Activated T-cell treated with anti-CD3 and anti-CD28 coated beads for 24 hours (primary cell): ENCODE measurements around the gene GMPR2.

ENCODE experiments used
- DNase-seq: peaks from one replicate; pipeline ENCODE4 v3.0.0-alpha.2; 2020; ENCODE audit warnings: low read depth

The GMPR2 gene

GRCh38 chr14:24252289-24253124, 19.8 kb downstream of the GMPR2 start:
- no peak for DNase-seq

- DNase-seq: no peak
Measured at GRCh38 chr14:24253936-24254335, 21.2 kb downstream of the GMPR2 start.

DNA sequence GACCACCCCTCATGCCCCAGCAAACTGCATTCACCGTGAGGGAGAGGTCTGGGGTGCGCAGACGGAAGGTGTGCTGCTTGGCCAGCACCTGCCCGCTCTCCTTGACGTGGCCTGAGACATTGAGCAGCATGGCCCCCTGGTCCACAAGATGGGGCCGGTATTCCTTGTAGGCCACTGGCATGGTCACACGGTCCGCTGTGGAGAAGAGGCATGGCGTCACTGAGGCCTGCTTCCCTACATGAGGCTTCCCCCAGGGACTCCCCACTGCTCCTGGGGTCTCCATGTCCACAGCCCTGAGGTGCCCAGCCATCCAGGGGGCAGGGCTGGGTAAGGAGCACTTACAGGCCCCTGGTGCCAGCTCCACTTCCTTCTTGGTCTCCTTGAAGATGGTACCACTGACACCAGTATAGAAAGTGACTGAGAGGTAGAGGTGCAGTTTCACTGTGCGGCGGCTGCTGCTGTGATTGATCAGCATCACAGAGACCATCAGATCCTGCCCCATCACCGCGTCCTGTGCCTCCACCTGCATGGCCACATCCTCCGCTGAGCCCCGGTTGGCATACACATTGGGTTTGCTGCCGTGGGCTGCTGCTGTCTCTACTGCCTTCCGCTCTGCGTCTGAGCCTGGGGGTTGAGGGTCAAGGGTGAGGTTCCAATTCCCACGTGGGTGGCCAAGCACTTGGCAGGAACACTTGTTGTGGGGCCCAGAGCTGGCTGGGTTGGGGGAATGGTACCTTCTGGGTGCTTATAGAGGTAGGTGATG, 22.1 kb downstream of the GMPR2 start:
- no peak for DNase-seq

GRCh38 chr14:24255438-24255837, 22.7 kb downstream of the GMPR2 start:
- no peak for DNase-seq

DNA sequence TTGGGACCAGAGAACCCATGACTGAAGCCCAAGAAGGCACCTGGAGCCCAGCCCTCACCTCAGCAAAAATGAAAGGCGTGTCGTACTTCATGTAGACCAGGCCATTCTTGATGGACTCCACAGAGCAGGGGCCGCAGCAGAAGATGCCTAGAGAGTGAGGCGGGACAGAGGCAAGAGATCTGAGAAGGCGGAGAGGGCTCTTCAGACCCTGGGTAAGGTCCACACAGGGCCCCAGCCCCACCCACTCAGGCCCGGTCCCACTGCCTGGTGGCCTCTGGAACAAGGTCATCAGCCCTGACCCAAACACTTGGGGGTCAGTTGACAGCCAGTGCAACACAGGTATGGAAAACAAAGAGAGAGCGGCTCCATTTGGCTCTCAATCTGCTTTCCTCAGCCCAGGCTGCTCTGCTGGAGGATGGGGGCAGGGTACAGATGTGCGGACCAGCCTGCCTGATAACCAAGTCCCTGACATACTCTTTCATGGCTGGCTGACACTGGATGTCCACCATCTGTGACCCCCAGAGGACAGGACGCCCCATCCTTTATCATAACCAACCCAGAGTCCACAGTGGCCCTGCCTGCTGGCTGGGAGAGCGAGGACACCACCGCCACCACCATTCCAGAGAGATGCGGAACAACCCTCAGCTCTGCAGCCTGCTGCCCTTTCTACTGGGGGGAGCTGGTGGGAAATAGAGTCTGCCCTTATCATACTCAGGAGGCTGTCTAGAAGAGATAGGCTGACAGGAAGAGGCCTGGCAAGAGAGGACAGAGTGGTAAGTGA, 23.4 kb downstream of the GMPR2 start:
- no peak for DNase-seq

GRCh38 chr14:24256960-24257359, 24.2 kb downstream of the GMPR2 start:
- DNase-seq: no peak

DNA sequence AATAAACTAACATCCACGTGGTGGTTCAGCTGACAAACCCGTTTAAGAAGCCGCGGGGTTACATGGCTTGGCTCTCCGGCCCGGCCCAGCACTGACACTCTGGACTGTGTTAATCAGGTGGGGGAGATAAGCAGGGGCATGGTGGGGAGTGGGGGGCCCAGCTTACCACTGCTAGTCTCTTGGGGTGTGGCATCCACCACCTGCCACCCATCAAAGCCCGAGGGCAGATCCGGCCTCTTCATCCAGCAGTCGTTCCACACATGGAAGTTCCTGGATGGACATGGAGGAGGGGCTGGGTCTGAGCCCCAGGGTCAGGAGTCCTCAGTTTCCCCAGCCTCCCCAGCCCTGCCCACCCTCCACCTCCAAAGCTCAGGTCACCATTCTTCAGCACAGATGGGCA, 25.4 kb downstream of the GMPR2 start:
- DNase-seq: no peak

GRCh38 chr14:24258548-24259265, 26.0 kb downstream of the GMPR2 start:
- DNase-seq: no peak

GRCh38 chr14:24259282-24260025, 26.7 kb downstream of the GMPR2 start:
- no peak for DNase-seq

- no peak for DNase-seq
Measured at GRCh38 chr14:24260026-24260779, 27.5 kb downstream of the GMPR2 start.

DNA sequence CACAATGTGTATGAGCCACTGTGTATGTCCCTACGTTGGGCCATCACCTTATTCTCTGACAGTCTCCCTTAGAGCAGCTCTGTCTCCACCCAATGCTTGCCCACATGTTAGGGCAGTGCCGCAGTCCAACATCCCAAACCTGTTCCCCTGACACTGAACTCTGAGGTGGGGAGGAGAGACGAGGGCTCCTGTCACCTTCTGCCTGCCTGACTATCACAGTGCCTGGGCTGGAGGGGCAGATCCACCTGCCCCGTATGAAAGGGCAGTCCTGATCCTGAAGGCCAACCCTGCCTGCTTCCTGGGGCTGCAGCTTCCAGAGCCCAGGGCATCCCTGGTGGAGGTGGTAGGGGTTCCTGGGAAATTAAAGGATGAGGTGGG, 28.0 kb downstream of the GMPR2 start:
- DNase-seq: no peak

DNA sequence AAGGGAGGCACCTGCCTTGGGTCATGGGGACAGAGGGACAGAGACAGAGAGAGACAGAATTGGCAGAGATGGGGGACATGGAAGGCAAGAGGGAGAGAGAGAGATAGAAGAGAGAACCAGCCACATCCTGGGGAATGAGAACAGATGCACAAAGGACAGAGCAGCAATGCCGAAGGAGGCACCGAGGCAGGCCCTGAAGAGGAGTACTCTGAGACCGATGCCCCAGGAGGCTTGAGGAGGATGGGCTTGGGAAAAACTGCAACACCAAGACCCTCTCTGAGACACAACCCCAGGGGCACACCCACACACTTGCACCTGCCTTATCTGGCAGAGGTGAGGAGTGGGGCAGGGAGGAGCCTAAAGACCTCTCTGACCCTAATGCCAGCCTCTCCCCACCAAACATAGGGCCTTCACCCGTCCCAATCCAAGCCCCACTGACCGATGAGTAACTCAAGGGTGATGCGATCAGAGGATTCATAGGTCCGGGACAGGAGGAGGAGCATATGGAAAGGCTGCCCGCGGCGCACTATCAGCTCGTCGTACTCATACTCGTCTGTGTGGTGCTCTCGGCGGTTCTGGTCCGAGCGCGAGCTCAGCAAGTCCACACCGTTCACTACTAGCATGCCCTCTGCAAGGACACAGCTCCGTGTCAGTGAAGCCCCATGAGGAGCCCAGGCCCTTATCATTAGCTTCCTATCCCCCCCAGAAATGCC, 28.7 kb downstream of the GMPR2 start:
- DNase-seq: no peak

GRCh38 chr14:24261969-24262327, 29.2 kb downstream of the GMPR2 start:
- no peak for DNase-seq

DNA sequence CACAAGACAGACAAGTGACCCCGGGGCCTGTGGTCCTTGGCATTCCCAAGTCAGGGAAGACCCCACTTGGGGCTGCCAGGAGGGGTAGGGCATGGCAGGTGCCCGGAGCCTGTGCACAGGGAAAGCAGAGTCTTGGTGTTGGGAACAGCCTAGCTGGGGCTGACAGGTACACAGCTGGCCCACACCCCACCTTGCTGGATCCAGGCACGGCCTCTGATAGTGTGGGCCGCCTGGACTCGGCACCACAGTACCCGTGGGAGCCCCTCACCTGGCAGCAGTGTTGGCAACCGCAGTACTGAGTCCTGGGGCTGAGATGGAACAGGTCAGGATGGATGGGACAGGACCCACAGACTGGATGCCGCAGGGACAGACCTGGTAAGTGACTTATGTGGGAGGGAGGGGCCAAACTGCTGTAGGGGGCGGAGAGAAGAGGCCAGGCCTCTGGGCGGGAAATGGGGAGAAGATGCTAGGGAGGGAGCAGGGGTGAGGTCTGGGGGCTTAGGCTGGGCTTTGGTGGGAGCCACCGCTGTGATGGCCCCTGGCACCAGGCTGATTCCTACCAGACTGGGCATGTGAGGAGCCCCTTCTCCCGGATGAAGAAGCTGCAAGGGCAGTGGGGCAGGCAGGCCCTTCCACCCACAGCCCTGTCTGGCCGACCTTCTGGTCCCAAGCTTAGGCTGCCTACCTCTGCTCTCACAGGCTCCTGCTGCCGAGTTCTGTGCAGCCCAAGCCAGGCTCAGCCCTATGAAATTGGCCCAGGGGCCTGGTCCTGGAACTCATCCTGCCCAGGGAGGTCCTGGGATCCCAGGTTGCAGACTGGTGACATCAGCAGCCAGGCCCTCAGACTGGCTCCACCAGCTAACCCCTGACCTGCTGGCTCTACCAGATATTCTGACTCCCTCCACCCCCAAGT, 30.3 kb downstream of the GMPR2 start, which contains the start of gene TGM1:
TGM1 (minus strand) TSS at position 357 of the 913 bp plus-strand sequence. CDS start 825 bp downstream, outside the sequence.
- no peak for DNase-seq

- no peak for DNase-seq
Measured at GRCh38 chr14:24263848-24264247, 31.1 kb downstream of the GMPR2 start.

- no peak for DNase-seq
Measured at GRCh38 chr14:24264298-24264697, 31.6 kb downstream of the GMPR2 start.

- DNase-seq: no peak
Measured at GRCh38 chr14:24266344-24267244, 33.9 kb downstream of the GMPR2 start.

- no peak for DNase-seq
Measured at GRCh38 chr14:24267516-24267915, 34.8 kb downstream of the GMPR2 start.
